Ishikawa (cell line): ENCODE results near the gene ARSI.

Experiments used
- FOXM1 ChIP-seq: IDR thresholded peaks from 2 replicates; pipeline ENCODE4 v1.6.1; 2012; ENCODE audit warnings: low read depth, borderline replicate concordance
- TAF1 ChIP-seq: IDR thresholded peaks from 2 replicates; pipeline ENCODE4 v1.6.1; 2012; ENCODE audit warnings: low read depth, mild to moderate bottlenecking
- TF ChIP-seq, protein P1 (sequence below): IDR thresholded peaks from 2 replicates; pipeline ENCODE4 v1.6.1; 2012
- TF ChIP-seq, protein P2 (sequence below): IDR thresholded peaks from 2 replicates; pipeline ENCODE4 v1.6.1; 2012

DNA sequence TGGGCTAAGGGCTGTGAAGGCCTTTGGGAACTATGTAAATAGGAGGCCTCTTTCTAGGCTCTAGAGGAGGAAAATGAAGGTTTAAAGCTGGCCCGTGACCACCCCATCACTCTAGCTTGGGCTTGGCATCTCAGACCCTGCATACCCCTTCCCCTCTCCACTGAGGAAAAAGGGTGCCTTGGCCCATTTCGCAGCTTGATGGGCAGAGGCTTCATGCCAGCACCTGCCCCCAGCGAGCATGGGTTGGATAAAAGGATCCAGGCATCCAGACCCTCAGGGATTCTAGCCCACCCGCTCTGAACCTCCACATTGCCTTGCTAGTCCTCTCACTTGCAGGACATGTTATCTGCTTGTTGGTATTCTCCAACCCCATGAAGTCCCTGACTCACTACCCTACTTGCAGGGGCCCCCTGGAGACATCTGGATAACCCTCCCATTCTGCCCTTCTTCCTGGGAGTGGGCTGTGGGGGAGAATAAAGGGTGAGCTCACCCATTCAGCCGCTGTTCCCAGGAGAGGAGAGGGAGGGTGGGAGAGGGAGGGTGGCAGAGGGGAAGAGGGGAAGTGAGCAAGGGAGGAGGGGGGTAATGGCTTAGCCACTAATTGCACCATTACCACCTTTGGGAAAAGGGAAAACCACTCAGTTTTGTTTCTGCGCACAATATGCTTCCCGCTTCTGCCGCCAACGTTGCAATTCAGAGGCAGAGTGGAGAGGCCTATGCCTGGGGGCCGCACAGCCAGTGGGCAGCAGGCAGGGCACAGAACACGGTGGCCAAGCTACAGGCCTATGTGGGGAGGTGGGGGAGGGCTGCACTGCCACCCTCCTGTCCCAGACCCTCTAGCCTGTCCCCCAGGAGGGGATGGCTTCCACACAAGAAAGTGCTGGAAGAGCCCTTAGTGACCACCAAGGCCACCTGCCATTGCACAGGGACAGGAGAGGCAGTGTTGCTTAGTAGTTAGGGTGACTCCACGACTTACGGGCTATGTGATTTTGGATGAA lies 11.0 kb downstream of the ARSI start:
- TF ChIP-seq TAF1 = no peak
- no peak for TF ChIP-seq FOXM1
- TF ChIP-seq, protein P1, sequence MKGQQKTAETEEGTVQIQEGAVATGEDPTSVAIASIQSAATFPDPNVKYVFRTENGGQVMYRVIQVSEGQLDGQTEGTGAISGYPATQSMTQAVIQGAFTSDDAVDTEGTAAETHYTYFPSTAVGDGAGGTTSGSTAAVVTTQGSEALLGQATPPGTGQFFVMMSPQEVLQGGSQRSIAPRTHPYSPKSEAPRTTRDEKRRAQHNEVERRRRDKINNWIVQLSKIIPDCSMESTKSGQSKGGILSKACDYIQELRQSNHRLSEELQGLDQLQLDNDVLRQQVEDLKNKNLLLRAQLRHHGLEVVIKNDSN = no peak
- TF ChIP-seq, protein P2, sequence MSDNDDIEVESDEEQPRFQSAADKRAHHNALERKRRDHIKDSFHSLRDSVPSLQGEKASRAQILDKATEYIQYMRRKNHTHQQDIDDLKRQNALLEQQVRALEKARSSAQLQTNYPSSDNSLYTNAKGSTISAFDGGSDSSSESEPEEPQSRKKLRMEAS = no peak
